ENCODE results near the gene HAUS8. TPM values are rescaled to one million over a fixed set of nuclear protein-coding genes. Genes with fewer than 3 reads are reported as not detected.

Gene HAUS8
- total RNA-seq, 2 donors from 2014 or later: 1.6 to 2.3 TPM

DNA sequence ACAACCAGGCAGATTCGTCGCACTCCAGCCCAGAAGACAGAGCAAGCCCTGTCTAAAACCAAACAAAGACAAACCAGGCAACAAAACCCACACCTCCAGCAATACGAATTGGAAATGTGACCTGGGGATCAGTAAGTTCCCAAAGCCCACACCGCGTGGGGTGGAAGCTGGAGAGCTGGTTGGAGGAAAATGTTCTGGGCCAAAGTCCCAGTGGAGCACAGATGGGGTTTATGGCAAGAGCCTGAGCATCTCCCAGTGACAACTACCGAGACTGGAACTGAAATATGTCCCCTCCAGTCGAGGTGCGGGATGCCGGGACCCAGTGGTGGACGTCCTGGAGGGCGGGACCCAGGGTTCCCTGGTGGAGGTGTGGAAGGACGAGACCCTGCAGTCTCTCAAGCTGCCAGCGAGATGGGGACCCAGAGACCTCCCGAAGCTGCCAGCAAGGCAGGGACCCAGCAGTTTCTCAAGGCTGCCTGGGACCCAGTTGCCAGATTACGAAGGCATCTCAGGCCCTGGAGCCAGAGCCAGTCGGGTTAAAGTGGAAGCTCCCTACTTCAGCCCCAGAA lies 26.3 kb downstream of the HAUS8 start:
- Histone ChIP-seq H3K9me3 (no peaks in the 10 kb centered on the region), H3K36me3 (replicated peaks in 1 of 2; ENCODE audit: insufficient read depth in 1 of 2, low read depth in 2 of 2) (peaks cover 0 to 4% of the 10 kb centered on the region in 2 donors), H3K4me3 (no peak overlapping the region), H3K4me1 (no peaks in the 10 kb centered on the region), H3K27ac (no peak overlapping the region), H3K27me3 (no peaks in the 10 kb centered on the region)
- DNase-seq: no peak
- TF ChIP-seq, protein P1, sequence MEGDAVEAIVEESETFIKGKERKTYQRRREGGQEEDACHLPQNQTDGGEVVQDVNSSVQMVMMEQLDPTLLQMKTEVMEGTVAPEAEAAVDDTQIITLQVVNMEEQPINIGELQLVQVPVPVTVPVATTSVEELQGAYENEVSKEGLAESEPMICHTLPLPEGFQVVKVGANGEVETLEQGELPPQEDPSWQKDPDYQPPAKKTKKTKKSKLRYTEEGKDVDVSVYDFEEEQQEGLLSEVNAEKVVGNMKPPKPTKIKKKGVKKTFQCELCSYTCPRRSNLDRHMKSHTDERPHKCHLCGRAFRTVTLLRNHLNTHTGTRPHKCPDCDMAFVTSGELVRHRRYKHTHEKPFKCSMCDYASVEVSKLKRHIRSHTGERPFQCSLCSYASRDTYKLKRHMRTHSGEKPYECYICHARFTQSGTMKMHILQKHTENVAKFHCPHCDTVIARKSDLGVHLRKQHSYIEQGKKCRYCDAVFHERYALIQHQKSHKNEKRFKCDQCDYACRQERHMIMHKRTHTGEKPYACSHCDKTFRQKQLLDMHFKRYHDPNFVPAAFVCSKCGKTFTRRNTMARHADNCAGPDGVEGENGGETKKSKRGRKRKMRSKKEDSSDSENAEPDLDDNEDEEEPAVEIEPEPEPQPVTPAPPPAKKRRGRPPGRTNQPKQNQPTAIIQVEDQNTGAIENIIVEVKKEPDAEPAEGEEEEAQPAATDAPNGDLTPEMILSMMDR (IDR thresholded peaks at IDR 0.05): no peak
- TF ChIP-seq POLR2A (IDR thresholded peaks at IDR 0.05): no peak
- no peak for ATAC-seq
- intact Hi-C loops (cut with DNase I): no loop called here
- 85 to 86% methylated on average over 10 to 16 of the region's 16 CpGs for WGBS, 2 donors

DNA sequence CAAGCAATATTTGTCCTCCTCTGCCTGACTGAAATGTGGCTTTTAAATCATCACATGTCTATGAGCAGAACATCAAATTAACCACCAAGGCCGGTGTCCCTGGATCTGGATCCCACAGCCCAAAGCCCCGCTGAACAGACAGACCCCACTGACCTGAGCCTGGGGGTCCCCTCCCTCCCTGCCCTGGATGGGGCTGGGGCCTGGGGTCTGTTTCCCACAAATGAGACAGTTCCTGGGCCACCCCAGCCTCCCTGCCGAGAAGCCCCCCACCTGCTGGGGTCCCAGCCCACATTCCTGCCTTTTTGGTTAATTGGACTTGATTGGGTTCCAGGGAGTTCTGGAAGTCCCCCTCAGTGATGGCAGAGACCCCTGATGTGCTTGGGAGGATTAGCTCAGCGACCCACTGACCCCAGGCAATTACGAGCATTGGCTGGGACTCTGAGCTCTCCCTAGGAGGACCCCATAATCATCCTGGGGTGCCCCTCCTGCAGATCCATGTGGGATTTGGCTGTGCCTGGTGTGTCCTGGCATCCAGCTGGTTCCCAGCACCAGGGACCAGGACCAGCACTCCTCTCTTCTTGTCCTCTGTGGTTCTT lies 29.2 kb downstream of the HAUS8 start:
- Histone ChIP-seq H3K4me3 (no peak overlapping the region), H3K36me3 (replicated peaks in 1 of 2; ENCODE audit: insufficient read depth in 1 of 2, low read depth in 2 of 2) (no peaks in the 10 kb centered on the region), H3K27me3 (no peaks in the 10 kb centered on the region), H3K27ac (no peak overlapping the region), H3K4me1 (no peaks in the 10 kb centered on the region), H3K9me3 (no peaks in the 10 kb centered on the region)
- TF ChIP-seq POLR2A (IDR thresholded peaks at IDR 0.05): no peak
- TF ChIP-seq, protein P1 (IDR thresholded peaks at IDR 0.05): no peak
- intact Hi-C loops (cut with DNase I): no loop called here
- WGBS, 2 donors: 75 to 88% methylated on average over 4 to 5 of the region's 5 CpGs
- ATAC-seq: no peak
- no peak for DNase-seq

DNA sequence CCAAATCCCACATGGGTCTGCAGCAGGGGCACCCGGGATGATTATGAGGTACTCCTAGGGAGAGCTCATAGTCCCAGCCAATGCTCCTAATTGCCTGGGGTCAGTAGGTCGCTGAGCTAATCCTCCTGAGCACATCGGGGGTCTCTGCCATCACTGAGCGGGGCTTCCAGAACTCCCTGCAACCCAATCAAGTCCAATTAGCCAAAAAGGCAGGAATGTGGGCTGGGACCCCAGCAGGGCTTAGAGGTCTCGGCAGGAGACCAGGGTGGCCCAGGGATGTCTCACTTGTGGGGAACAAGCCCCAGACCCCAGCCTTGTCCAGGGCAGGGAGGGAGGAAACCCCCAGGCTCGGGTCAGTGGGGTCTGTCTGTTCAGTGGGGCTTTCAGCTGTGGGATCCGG lies 31.5 kb downstream of the HAUS8 start:
- H3K27me3 ChIP-seq: no peaks in the 10 kb centered on the region
- ATAC-seq (no peak), DNase-seq (no peak)
- WGBS, 2 donors: 23 to 54% methylated on average over 3 to 7 of the region's 7 CpGs
- H3K4me1 ChIP-seq: no peaks in the 10 kb centered on the region
- intact Hi-C loops (cut with DNase I): no loop called here
- H3K27ac ChIP-seq: no peak overlapping the region
- H3K9me3 ChIP-seq: no peaks in the 10 kb centered on the region
- H3K36me3 ChIP-seq (replicated peaks in 1 of 2; ENCODE audit: insufficient read depth in 1 of 2, low read depth in 2 of 2): no peaks in the 10 kb centered on the region
- TF ChIP-seq, protein P1 (IDR thresholded peaks at IDR 0.05): no peak
- no peak for TF ChIP-seq POLR2A (IDR thresholded peaks at IDR 0.05)
- no peak overlapping the region for H3K4me3 ChIP-seq

DNA sequence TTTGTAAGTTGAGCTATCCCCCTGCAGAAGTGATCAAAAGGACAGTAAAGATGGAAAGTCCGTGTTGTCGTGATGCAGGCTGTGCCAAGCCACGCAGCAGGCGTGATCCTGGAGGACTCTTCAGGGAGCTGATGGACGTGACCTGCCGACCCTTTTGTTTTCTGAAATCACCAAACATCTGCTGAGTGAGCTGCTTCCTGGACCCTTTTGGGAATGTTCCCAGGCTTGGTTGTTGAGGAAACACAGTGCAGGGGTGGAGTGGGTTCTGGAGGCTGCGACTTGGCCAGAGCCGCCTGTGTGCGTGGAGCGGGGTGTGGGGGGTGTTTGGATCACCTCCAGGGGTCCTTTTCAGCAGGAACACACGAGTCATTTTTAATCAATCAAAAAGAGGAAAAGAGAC lies 33.3 kb downstream of the HAUS8 start:
- ATAC-seq (no peak), DNase-seq (no peak)
- Histone ChIP-seq H3K4me3 (no peak overlapping the region), H3K36me3 (replicated peaks in 1 of 2; ENCODE audit: insufficient read depth in 1 of 2, low read depth in 2 of 2) (no peaks in the 10 kb centered on the region), H3K4me1 (no peaks in the 10 kb centered on the region), H3K27me3 (no peaks in the 10 kb centered on the region), H3K9me3 (no peaks in the 10 kb centered on the region), H3K27ac (no peak overlapping the region)
- no peak for TF ChIP-seq POLR2A (IDR thresholded peaks at IDR 0.05)
- TF ChIP-seq, protein P1 (IDR thresholded peaks at IDR 0.05): no peak
- intact Hi-C loops (cut with DNase I): no loop called here
- WGBS, 2 donors: 26 to 33% methylated on average over 11 of the region's 11 CpGs

DNA sequence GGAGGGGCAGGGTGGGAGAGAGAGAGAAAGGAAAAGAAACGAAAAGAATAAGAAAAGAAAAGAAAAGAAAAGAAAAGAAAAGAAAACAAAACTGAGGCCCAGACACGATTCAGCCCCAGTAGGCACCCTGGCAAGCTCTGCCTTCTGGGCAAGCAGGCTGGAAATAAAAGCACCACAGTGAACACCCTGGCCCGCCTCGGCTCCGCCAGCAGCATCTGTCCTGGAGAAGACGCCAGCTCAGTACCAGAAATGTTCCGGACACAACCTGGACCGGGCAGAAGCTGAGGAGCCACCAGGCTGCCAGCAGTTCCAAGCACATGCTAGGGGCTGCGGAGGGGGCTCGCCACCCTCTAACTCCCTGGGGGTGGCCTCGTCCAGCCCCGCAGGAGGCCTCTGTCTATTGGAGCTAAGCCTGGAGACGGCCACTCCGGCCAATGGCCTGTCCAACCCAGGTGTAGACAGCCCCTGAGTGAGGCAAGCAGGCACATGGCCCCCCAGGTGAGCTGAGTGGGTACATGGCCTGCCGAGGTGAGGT lies 37.2 kb downstream of the HAUS8 start:
- TF ChIP-seq, protein P1 (IDR thresholded peaks at IDR 0.05): no peak
- TF ChIP-seq POLR2A (IDR thresholded peaks at IDR 0.05): no peak
- 64 to 68% methylated on average over 7 to 15 of the region's 15 CpGs for WGBS, 2 donors
- no peak overlapping the region for H3K27ac ChIP-seq
- intact Hi-C loops (cut with DNase I): no loop called here
- no peaks in the 10 kb centered on the region for H3K4me1 ChIP-seq
- ATAC-seq (no peak), DNase-seq (no peak)
- H3K4me3 ChIP-seq: no peak overlapping the region
- H3K27me3 ChIP-seq: no peaks in the 10 kb centered on the region
- H3K36me3 ChIP-seq (replicated peaks in 1 of 2; ENCODE audit: insufficient read depth in 1 of 2, low read depth in 2 of 2): no peaks in the 10 kb centered on the region
- no peaks in the 10 kb centered on the region for H3K9me3 ChIP-seq

Measured in body of pancreas (tissue), 4 donors.